UCSD-AML1 (cell line): ENCODE measurements around the gene PRDM16.

Experiments used
- DNase-seq: peaks from one replicate; lab custom pipeline; 2025; ENCODE audit not compliant: unreplicated experiment; lab: John Stamatoyannopoulos, UW

The PRDM16 gene

GRCh38 chr1:3381901-3382300 lies 312.9 kb downstream of the PRDM16 start:
- no peak for DNase-seq

GRCh38 chr1:3382326-3383057 lies 313.5 kb downstream of the PRDM16 start:
- DNase-seq = no peak

- no peak for DNase-seq
Observed at GRCh38 chr1:3383679-3384078, 314.7 kb downstream of the PRDM16 start.

GRCh38 chr1:3384407-3384806 lies 315.4 kb downstream of the PRDM16 start:
- DNase-seq = no peak

GRCh38 chr1:3386205-3387002 lies 317.4 kb downstream of the PRDM16 start:
- DNase-seq = no peak

- DNase-seq = no peak
Observed at GRCh38 chr1:3387401-3387800, 318.4 kb downstream of the PRDM16 start.

GRCh38 chr1:3389093-3389833 lies 320.3 kb downstream of the PRDM16 start:
- no peak for DNase-seq

GRCh38 chr1:3390291-3390690 lies 321.3 kb downstream of the PRDM16 start:
- no peak for DNase-seq

- DNase-seq = no peak
Observed at GRCh38 chr1:3391711-3392110, 322.7 kb downstream of the PRDM16 start.

GRCh38 chr1:3393024-3393986 lies 324.3 kb downstream of the PRDM16 start:
- no peak for DNase-seq

- DNase-seq = no peak
Observed at GRCh38 chr1:3393987-3394920, 325.3 kb downstream of the PRDM16 start.

GRCh38 chr1:3396411-3396810 lies 327.4 kb downstream of the PRDM16 start:
- no peak for DNase-seq

- no peak for DNase-seq
Observed at GRCh38 chr1:3397311-3397710, 328.3 kb downstream of the PRDM16 start.

- no peak for DNase-seq
Observed at GRCh38 chr1:3398396-3399140, 329.6 kb downstream of the PRDM16 start.

- DNase-seq = no peak
Observed at GRCh38 chr1:3399732-3400131, 330.7 kb downstream of the PRDM16 start.

- DNase-seq = no peak
Observed at GRCh38 chr1:3401585-3402257, 332.7 kb downstream of the PRDM16 start.

GRCh38 chr1:3402258-3403010 lies 333.4 kb downstream of the PRDM16 start:
- DNase-seq = no peak

- DNase-seq = no peak
Observed at GRCh38 chr1:3403011-3403345, 334.0 kb downstream of the PRDM16 start.
